HL-60 (cell line): Measurements from ENCODE around the gene CLIP4.
"Not testable (repeated sequence)": the region's sequence is repeated elsewhere in the genome, so short reads cannot be mapped to it uniquely, and the experiment has no call there.

Source experiments
- DNase-seq, 2 experiments: peaks; one replicate each; pipeline ENCODE4 v3.0.0-alpha.2; 2010 to 2020; ENCODE audit warnings: low read depth in 1 of 2, low spot score in 1 of 2
- H3K27ac ChIP-seq: fragments of 250-450 bp; sonication (Bioruptor Pico); replicated peaks from 2 replicates; pipeline ENCODE4 v1.5.1; 2020; ENCODE audit warnings: mild to moderate bottlenecking, moderate library complexity
- H3K27me3 ChIP-seq: fragments of 250-450 bp; sonication (Bioruptor Pico); 2 replicates; pipeline ENCODE4 v1.5.1; 2021; ENCODE audit warnings: mild to moderate bottlenecking, moderate library complexity; ENCODE audit not compliant: insufficient read depth, poor library complexity, severe bottlenecking
- H3K4me3 ChIP-seq: replicated peaks from 2 replicates; pipeline ENCODE4 v1.5.1; 2011; ENCODE audit warnings: mild to moderate bottlenecking, control low read depth, low read length; ENCODE audit not compliant: insufficient read depth
- CTCF ChIP-seq: IDR thresholded peaks from one replicate; pipeline ENCODE4 v1.5.1; 2011; ENCODE audit warnings: low read length, control low read depth, inconsistent platforms; ENCODE audit not compliant: insufficient read depth
- GABPA ChIP-seq: IDR thresholded peaks from 2 replicates; pipeline ENCODE4 v1.6.1; 2012; ENCODE audit warnings: low read depth
- POLR2AphosphoS5 ChIP-seq: IDR thresholded peaks from 2 replicates; pipeline ENCODE4 v1.6.1; 2012; ENCODE audit warnings: low read depth
- REST ChIP-seq: IDR thresholded peaks from 2 replicates; pipeline ENCODE4 v1.6.1; 2012; ENCODE audit warnings: low read depth; ENCODE audit not compliant: insufficient replicate concordance
- SPI1 ChIP-seq: IDR thresholded peaks from 2 replicates; pipeline ENCODE4 v1.6.1; 2012; ENCODE audit warnings: low read depth, mild to moderate bottlenecking, borderline replicate concordance

The CLIP4 gene

GRCh38 chr2:29080886-29081743 lies 34.1 kb upstream of the CLIP4 start:
- TF ChIP-seq GABPA (no peak), CTCF (no peak), SPI1 (no peak), REST (no peak)
- Histone ChIP-seq H3K4me3 (no peak overlapping the region), H3K27ac (no peak overlapping the region), H3K27me3 (no peaks in the 10 kb centered on the region)
- DNase-seq: peak; percentile 53 to 60

- Histone ChIP-seq H3K4me3 (no peak overlapping the region), H3K27ac (no peak overlapping the region), H3K27me3 (no peaks in the 10 kb centered on the region)
- DNase-seq: no peak
- TF ChIP-seq GABPA: no peak
- no peak for TF ChIP-seq SPI1
- TF ChIP-seq REST: no peak
- no peak for TF ChIP-seq POLR2AphosphoS5
- no peak for TF ChIP-seq CTCF
These were observed 32.3 kb upstream of the CLIP4 start for GRCh38 chr2:29082804-29083495.

- TF ChIP-seq GABPA (no peak), SPI1 (no peak), CTCF (no peak), POLR2AphosphoS5 (no peak), REST (no peak)
- no peak for DNase-seq
- Histone ChIP-seq H3K27me3 (no peaks in the 10 kb centered on the region), H3K4me3 (no peak overlapping the region), H3K27ac (no peak overlapping the region)
These were observed 30.7 kb upstream of the CLIP4 start for GRCh38 chr2:29084554-29084953.

GRCh38 chr2:29090311-29090710 lies 24.9 kb upstream of the CLIP4 start:
- not testable (repeated sequence) for H3K4me3 ChIP-seq, H3K27ac ChIP-seq, DNase-seq, H3K27me3 ChIP-seq
